ENCODE data around the gene BLM. TPM values are rescaled to one million over a fixed set of nuclear protein-coding genes. Genes with fewer than 3 reads are reported as not detected.
A peak's percentile ranks its signal among the peaks of the same experiment; 100 is the strongest.

The BLM gene
- total and polyA plus RNA-seq, 8 donors = 3.7 to 13.1 (median 8.7) TPM

- Histone ChIP-seq H3K36me3 (no peaks in the 10 kb centered on the region), H3K4me1 (no peaks in the 10 kb centered on the region), H3K27me3 (no peaks in the 10 kb centered on the region), H3K4me3 (no peak overlapping the region), H3K9me3 (no peaks in the 10 kb centered on the region), H3K27ac (no peak overlapping the region)
- no peak for DNase-seq
- ATAC-seq = no peak
- no peak for TF ChIP-seq CTCF (IDR thresholded peaks at IDR 0.05)
- intact Hi-C loops (cut with DNase I) = no loop called here
These were observed 41.7 kb upstream of the BLM start for GRCh38 chr15:90675464-90675863.

- ATAC-seq = no peak
- intact Hi-C loops (cut with DNase I) = no loop called here
- no peak for TF ChIP-seq CTCF (IDR thresholded peaks at IDR 0.05)
These were observed 39.0 kb upstream of the BLM start for GRCh38 chr15:90677807-90678790.

GRCh38 chr15:90679959-90680358, 37.2 kb upstream of the BLM start:
- ATAC-seq (no peak), DNase-seq (no peak)
- intact Hi-C loops (cut with DNase I) = no loop called here
- TF ChIP-seq CTCF (IDR thresholded peaks at IDR 0.05) = no peak
- H3K27ac ChIP-seq = peak overlapping the region in 1 of 2 donors; percentile 28
- H3K9me3 ChIP-seq = no peaks in the 10 kb centered on the region
- no peaks in the 10 kb centered on the region for H3K4me1 ChIP-seq
- H3K36me3 ChIP-seq = no peaks in the 10 kb centered on the region
- H3K4me3 ChIP-seq = no peak overlapping the region
- no peaks in the 10 kb centered on the region for H3K27me3 ChIP-seq

More at GRCh38 chr15:90677807-90678790, 39.0 kb upstream of the BLM start:
- no peak overlapping the region for H3K27ac ChIP-seq
- DNase-seq = no peak
- no peaks in the 10 kb centered on the region for H3K9me3 ChIP-seq
- no peaks in the 10 kb centered on the region for H3K36me3 ChIP-seq
- H3K4me3 ChIP-seq = no peak overlapping the region
- H3K4me1 ChIP-seq = no peaks in the 10 kb centered on the region
- no peaks in the 10 kb centered on the region for H3K27me3 ChIP-seq

GRCh38 chr15:90680371-90680935, 36.7 kb upstream of the BLM start:
- ATAC-seq (peak; percentile 83), DNase-seq (no peak)
- Histone ChIP-seq H3K27ac (peak overlapping the region; percentile 48 to 69), H3K4me3 (no peak overlapping the region), H3K4me1 (no peaks in the 10 kb centered on the region), H3K9me3 (no peaks in the 10 kb centered on the region), H3K27me3 (no peaks in the 10 kb centered on the region), H3K36me3 (no peaks in the 10 kb centered on the region)
- no peak for TF ChIP-seq CTCF (IDR thresholded peaks at IDR 0.05)
- intact Hi-C loops (cut with DNase I) = no loop called here

GRCh38 chr15:90681056-90681455, 36.1 kb upstream of the BLM start:
- Histone ChIP-seq H3K36me3 (no peaks in the 10 kb centered on the region), H3K27me3 (no peaks in the 10 kb centered on the region), H3K27ac (peak overlapping the region; percentile 48 to 69), H3K4me1 (peaks cover 0 to 6% of the 10 kb centered on the region in 2 donors), H3K4me3 (no peak overlapping the region), H3K9me3 (no peaks in the 10 kb centered on the region)
- DNase-seq (no peak), ATAC-seq (peak; percentile 9)
- intact Hi-C loops (cut with DNase I) = no loop called here
- TF ChIP-seq CTCF (IDR thresholded peaks at IDR 0.05) = no peak
